OCI-LY3 (cell line): ENCODE results near the gene CD33.

ENCODE experiments used
- CTCF ChIP-seq: fragments of 200-600, 300-600 bp; sonication (generic); IDR thresholded peaks from 2 replicates; pipeline ENCODE4 v1.5.1; 2014; ENCODE audit warnings: antibody characterized with exemption, low read length, low read depth
- EZH2phosphoT487 ChIP-seq: fragments of 200-600 bp; shearing (Covaris generic); IDR thresholded peaks from 2 replicates; pipeline ENCODE4 v1.6.1; 2018; ENCODE audit warnings: antibody characterized with exemption, mixed run types, low read depth

- TF ChIP-seq CTCF (no peak), EZH2phosphoT487 (no peak)
Measured at GRCh38 chr19:51185069-51185867, 39.6 kb upstream of the CD33 start.
